ENCODE results near the gene CDH10. TPM values are rescaled to one million over a fixed set of nuclear protein-coding genes. Genes with fewer than 3 reads are reported as not detected.

Gene CDH10
- total RNA-seq, 4 donors from 2014 or later, result not detected

GRCh38 chr5:24571302-24571701 lies 73.5 kb downstream of the CDH10 start:
- no peak for TF ChIP-seq CTCF (IDR thresholded peaks at IDR 0.05 in 4 of 5, conservative IDR thresholded peaks at IDR 0.05 in 1 of 5)
- no peak for TF ChIP-seq POLR2A (IDR thresholded peaks at IDR 0.05)
- ATAC-seq, result no peak
- H3K4me3 ChIP-seq, result no peak overlapping the region
- no peak overlapping the region for H3K27ac ChIP-seq
- no peak for DNase-seq
- in situ Hi-C loops (cut with MboI; ENCODE audit: low sequenced_read_pairs in 4 of 4) (no loop called here), intact Hi-C loops (cut with DNase I; ENCODE audit: low total_unique reads) (no loop called here)
- no peaks in the 10 kb centered on the region for H3K27me3 ChIP-seq
- no peaks in the 10 kb centered on the region for H3K9me3 ChIP-seq
- H3K4me1 ChIP-seq, result no peaks in the 10 kb centered on the region
- H3K36me3 ChIP-seq, result no peaks in the 10 kb centered on the region

- Histone ChIP-seq H3K27ac (no peak overlapping the region), H3K4me1 (no peaks in the 10 kb centered on the region), H3K9me3 (no peaks in the 10 kb centered on the region), H3K27me3 (no peaks in the 10 kb centered on the region), H3K36me3 (no peaks in the 10 kb centered on the region), H3K4me3 (no peak overlapping the region)
- ATAC-seq (no peak), DNase-seq (no peak)
- in situ Hi-C loops (cut with MboI; ENCODE audit: low sequenced_read_pairs in 4 of 4), result no loop called here
- intact Hi-C loops (cut with DNase I; ENCODE audit: low total_unique reads), result no loop called here
- no peak for TF ChIP-seq CTCF (IDR thresholded peaks at IDR 0.05 in 4 of 5, conservative IDR thresholded peaks at IDR 0.05 in 1 of 5)
- no peak for TF ChIP-seq POLR2A (IDR thresholded peaks at IDR 0.05)
Measured at GRCh38 chr5:24566933-24567332, 77.8 kb downstream of the CDH10 start.

GRCh38 chr5:24555229-24555628 lies 89.5 kb downstream of the CDH10 start:
- TF ChIP-seq CTCF (IDR thresholded peaks at IDR 0.05 in 4 of 5, conservative IDR thresholded peaks at IDR 0.05 in 1 of 5) (no peak), POLR2A (IDR thresholded peaks at IDR 0.05) (no peak)
- H3K36me3 ChIP-seq, result no peaks in the 10 kb centered on the region
- no peak overlapping the region for H3K4me3 ChIP-seq
- no peaks in the 10 kb centered on the region for H3K27me3 ChIP-seq
- H3K9me3 ChIP-seq, result no peaks in the 10 kb centered on the region
- no peak overlapping the region for H3K27ac ChIP-seq
- intact Hi-C loops (cut with DNase I; ENCODE audit: low total_unique reads) (no loop called here), in situ Hi-C loops (cut with MboI; ENCODE audit: low sequenced_read_pairs in 4 of 4) (no loop called here)
- ATAC-seq (no peak), DNase-seq (no peak)
- no peaks in the 10 kb centered on the region for H3K4me1 ChIP-seq

- no peak overlapping the region for H3K4me3 ChIP-seq
- no peaks in the 10 kb centered on the region for H3K4me1 ChIP-seq
- H3K9me3 ChIP-seq, result no peaks in the 10 kb centered on the region
- in situ Hi-C loops (cut with MboI; ENCODE audit: low sequenced_read_pairs in 4 of 4), result no loop called here
- H3K27me3 ChIP-seq, result no peaks in the 10 kb centered on the region
- ATAC-seq (no peak), DNase-seq (no peak)
- no peaks in the 10 kb centered on the region for H3K36me3 ChIP-seq
- no peak overlapping the region for H3K27ac ChIP-seq
- intact Hi-C loops (cut with DNase I; ENCODE audit: low total_unique reads), result no loop called here
- TF ChIP-seq CTCF (IDR thresholded peaks at IDR 0.05 in 4 of 5, conservative IDR thresholded peaks at IDR 0.05 in 1 of 5) (no peak), POLR2A (IDR thresholded peaks at IDR 0.05) (no peak)
Measured at GRCh38 chr5:24547132-24547531, 97.6 kb downstream of the CDH10 start.

- Histone ChIP-seq H3K4me3 (no peak overlapping the region), H3K9me3 (no peaks in the 10 kb centered on the region), H3K4me1 (no peaks in the 10 kb centered on the region), H3K27ac (no peak overlapping the region), H3K36me3 (no peaks in the 10 kb centered on the region), H3K27me3 (no peaks in the 10 kb centered on the region)
- DNase-seq, result no peak
- intact Hi-C loops (cut with DNase I; ENCODE audit: low total_unique reads) (no loop called here), in situ Hi-C loops (cut with MboI; ENCODE audit: low sequenced_read_pairs in 4 of 4) (no loop called here)
- TF ChIP-seq POLR2A (IDR thresholded peaks at IDR 0.05) (no peak), CTCF (IDR thresholded peaks at IDR 0.05 in 4 of 5, conservative IDR thresholded peaks at IDR 0.05 in 1 of 5) (no peak)
- ATAC-seq, result no peak
Measured at GRCh38 chr5:24539613-24540012, 105.2 kb downstream of the CDH10 start.
